Embryonic facial prominence (tissue), 1 donor: ENCODE results near the gene FCHSD2.
A peak's percentile ranks its signal among the peaks of the same experiment; 100 is the strongest.
"Not testable (repeated sequence)": the region's sequence is repeated elsewhere in the genome, so short reads cannot be mapped to it uniquely, and the experiment has no call there.

Source experiments
- DNase-seq: peaks from one replicate; pipeline ENCODE4 v3.0.0-alpha.2; 2016; ENCODE audit errors: extremely low spot score

The FCHSD2 gene

DNA sequence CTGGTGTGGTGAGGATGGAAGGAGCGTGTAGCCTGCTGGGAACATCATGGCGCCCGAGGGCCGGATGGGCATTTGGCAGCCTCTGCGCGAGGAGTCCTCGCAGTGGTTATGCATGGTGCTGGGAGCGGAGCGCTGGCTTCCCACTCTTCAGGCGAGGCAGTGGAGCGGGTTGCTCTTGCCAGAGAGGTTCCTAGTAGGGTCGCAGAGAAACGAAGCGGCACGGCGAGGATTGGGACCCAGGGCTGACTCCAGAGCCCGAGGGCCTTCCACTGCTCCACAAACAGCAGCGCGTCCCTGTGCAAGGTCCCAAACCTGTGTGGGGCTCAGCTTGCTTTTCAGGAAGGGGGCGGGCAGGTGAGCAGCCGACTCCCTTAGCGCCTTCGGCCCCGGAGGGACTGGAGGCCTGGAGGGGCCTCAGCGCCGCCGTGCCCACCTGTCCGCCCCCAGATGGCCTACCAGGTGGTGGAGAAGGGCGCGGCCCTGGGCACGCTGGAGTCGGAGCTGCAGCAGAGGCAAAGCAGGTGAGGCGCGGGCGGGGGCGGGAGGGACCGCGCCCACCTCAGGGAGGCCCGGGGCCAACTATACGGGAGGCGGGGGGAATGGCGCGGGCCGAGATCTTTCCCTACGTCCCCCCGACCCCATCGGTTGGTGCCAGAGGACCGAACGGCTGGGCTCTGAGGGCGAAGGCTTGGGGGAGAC is 320.7 kb downstream of the FCHSD2 start:
- DNase-seq, result no peak

DNA sequence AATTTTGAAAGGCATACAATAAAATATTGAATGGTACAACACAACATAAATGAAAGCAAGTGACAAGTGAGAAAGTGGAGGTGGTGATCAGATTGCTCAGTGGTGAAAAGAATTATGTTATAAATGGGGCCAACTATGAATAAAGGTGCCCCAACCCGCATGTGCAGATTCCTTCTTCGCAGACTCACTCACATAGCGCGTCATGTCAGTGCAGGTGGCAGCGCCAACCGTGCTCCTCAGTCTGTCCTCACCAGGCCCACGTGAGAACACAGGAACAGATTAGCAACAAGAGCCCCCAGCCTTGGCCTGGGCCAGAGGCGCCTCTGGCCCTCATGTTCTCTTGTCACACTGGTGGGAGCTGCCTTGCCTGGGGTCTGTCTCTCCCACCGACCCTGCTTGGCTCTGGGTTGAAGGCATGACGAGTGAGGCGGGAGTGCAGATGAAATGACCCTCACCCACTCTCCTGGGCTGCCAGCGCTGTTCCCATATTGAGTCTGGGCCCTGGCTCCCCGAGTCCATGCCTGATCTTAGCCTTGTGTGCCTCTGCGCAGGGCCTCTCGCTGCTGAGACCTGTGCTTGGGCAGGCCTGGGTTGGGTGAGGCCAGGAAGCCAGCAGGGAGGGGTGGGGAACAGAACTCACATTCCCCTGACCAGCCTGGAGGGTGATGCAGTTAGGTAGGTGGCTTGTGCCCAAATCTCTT is 321.5 kb downstream of the FCHSD2 start:
- DNase-seq, result no peak

- no peak for DNase-seq
These were observed 323.1 kb downstream of the FCHSD2 start for GRCh38 chr11:72818971-72819370.

GRCh38 chr11:72817966-72818365 is 324.2 kb downstream of the FCHSD2 start:
- no peak for DNase-seq

DNA sequence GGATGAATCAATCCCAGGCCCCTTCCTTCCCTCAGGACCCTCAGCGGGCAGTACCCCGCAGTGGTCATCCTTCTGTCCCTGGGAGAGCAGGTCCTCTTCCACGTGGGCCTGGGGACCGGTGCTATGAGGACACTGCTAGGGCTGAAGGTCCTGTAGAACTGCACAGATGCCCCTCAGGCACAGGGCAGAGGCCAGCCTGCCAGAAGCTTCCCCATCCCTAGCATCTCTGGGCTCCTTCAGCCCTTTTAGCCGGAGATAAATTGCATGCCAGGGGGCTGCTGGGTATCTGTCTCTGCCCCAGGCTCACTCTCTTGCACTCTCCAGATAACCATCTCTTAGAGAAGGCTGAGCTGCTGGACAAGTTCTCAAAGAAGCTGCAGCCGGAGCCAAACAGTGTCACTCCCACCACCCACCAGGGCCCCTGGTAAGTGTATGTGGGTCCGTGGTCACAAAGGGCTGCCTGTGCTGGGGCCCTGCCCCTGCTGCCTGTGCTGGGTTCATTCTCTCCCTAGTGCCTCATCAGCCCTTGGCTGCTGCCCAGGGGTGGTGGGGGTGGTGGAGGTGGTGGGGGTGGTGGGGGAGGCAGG is 325.6 kb downstream of the FCHSD2 start:
- no peak for DNase-seq

DNA sequence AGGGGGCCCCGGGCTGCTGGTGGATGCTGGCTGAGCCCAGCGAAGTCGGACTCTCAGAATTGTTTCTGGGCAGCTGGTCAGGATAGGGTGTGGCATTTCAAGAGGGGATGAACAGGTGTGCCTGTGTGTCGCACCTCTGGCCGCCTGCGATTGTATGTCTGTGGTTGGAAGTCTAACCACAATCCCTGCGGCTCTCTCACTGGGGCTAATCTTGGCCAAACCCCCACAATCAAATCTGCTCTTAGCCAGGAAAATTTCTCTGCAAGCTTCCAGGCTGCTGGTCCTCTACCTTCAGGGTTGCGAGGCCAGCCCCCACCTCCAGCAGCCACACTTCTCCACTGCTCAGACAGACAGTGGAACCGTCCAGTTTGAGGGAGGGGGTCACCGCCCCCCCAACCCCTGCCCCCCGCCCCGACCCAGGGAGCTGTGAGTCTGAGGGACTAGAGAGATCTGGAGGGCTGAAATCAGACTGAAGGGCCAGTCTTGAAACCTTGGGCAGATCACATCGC is 327.0 kb downstream of the FCHSD2 start:
- DNase-seq, result no peak

GRCh38 chr11:72814286-72815109 is 327.6 kb downstream of the FCHSD2 start, which contains the start of gene ATG16L2:
Gene ATG16L2, plus strand, starts transcription at chr11:72814411. Its CDS starts 35 bp downstream, at chr11:72814446.
- peak; percentile 42 for DNase-seq

GRCh38 chr11:72813740-72814285 is 328.3 kb downstream of the FCHSD2 start:
- no peak for DNase-seq

GRCh38 chr11:72812967-72813739 is 329.0 kb downstream of the FCHSD2 start:
- DNase-seq, result no peak

DNA sequence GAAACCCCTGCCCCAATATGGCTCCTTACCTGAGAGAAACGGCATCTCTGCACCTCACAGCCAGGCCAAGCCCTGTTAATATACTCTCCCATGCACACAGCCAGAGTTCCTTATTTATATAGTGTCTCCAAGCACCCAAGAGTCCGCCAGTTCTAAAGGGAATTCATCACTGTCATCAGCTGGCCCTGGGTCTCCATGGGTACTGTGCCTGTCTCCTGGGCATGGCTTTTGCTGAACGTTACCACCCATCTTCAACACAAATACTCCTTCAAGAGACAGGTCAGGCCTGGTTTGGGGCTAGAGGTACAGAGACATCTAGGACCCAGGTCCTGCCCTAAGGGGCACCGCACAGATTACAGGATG is 329.5 kb downstream of the FCHSD2 start:
- no peak for DNase-seq

DNA sequence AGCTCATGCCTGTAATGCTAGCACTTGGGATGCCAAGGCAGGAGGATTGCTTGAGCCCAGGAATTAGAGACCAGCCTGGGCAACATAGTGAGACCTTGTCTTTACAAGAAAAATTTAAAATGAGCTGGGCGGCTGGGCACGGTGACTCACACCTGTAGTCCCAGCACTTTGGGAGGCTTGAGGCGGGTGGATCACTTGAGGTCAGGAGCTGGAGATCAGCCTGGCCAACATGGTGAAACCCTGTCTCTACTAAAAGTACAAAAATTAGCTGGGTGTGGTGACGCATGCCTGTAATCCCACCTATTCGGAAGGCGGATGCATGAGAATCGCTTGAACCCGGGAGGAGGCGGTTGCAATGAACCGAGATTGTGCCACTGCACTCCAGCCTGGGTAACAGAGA is 330.4 kb downstream of the FCHSD2 start:
- DNase-seq, result not testable (repeated sequence)

DNA sequence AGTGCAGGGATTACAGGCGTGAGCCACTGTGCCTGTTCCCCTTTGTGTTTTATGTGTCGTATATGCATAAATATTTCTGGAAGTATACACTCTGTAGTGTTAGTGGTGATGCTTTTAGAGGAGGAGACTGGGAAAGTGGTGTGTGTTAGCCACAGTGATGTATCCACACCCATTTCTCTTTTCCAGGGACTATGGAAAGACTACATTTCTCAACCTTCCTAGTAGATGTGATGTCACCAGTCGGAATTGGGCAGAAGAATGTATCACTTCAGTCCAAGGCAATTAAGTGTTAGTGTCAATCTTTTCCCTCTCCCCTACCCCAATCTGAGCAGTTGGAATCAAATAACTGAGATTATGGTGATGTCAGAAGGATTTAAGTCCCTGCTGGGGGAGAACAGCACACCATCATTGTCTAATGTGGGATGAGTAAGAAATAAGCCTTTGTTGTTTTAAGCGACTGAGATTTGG is 333.8 kb downstream of the FCHSD2 start:
- no peak for DNase-seq

- DNase-seq, result no peak
These were observed 334.3 kb downstream of the FCHSD2 start for GRCh38 chr11:72807792-72808191.

DNA sequence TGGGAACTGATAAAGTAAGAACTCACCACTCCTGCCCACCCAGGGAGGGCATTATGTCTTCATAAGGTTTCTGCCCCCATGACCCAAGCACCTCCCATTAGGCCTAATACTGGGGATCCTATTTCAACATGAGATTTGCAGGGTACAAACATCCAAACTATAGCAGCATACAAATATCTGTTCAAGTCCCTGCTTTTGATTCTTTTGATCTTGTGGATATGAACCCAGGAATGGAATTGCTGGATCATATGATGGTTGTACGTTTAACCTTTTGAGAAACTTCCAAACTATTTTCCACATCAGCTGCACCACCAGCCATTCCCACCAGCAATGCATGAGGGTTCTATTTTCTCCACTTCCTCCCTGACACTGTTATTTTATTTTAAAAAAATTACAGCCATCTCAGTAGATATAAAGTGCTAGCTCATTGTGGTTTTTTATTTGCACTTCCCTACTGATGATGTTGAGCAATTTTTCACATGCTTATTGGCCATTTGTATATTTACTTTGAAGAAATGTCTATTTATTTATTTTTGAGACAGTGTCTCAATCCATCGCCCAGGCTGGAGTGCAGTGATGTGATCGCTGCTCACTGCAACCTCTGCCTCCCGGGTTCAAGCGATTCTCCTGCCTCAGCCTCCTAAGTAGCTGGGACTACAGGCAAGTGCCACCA is 335.0 kb downstream of the FCHSD2 start:
- no peak for DNase-seq

- DNase-seq, result not testable (repeated sequence)
These were observed 335.7 kb downstream of the FCHSD2 start for GRCh38 chr11:72806378-72806777.

- no peak for DNase-seq
These were observed 336.9 kb downstream of the FCHSD2 start for GRCh38 chr11:72805216-72805615.

GRCh38 chr11:72802822-72803221 is 339.3 kb downstream of the FCHSD2 start:
- no peak for DNase-seq

- no peak for DNase-seq
These were observed 342.7 kb downstream of the FCHSD2 start for GRCh38 chr11:72799441-72799840.

GRCh38 chr11:72798361-72798760 is 343.8 kb downstream of the FCHSD2 start:
- no peak for DNase-seq
